ENCODE results near the gene POLDIP2.

DNA sequence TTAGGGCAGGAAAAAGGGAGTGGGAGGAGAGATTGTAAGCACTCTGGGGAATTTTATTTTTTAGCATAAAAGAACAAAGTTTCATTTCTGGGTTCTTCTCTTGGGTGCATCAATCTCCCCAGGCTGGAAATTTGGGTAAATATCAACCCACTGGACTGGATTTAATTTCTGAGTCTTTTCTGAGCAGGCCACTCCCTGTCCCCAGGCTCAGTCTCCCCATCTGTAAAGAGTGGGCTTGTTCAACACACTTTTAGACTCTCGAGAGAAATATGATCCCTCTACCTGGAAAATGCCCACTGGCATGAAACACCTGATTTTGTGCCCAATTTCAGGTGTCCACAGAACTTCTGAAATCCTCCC, 13.4 kb upstream of the POLDIP2 start:
- TF ChIP-seq, protein P1, sequence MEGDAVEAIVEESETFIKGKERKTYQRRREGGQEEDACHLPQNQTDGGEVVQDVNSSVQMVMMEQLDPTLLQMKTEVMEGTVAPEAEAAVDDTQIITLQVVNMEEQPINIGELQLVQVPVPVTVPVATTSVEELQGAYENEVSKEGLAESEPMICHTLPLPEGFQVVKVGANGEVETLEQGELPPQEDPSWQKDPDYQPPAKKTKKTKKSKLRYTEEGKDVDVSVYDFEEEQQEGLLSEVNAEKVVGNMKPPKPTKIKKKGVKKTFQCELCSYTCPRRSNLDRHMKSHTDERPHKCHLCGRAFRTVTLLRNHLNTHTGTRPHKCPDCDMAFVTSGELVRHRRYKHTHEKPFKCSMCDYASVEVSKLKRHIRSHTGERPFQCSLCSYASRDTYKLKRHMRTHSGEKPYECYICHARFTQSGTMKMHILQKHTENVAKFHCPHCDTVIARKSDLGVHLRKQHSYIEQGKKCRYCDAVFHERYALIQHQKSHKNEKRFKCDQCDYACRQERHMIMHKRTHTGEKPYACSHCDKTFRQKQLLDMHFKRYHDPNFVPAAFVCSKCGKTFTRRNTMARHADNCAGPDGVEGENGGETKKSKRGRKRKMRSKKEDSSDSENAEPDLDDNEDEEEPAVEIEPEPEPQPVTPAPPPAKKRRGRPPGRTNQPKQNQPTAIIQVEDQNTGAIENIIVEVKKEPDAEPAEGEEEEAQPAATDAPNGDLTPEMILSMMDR (IDR thresholded peaks at IDR 0.05) = no peak
- TF ChIP-seq MXI1 (IDR thresholded peaks at IDR 0.05; ENCODE audit: low read depth, low read length) (no peak), FOXM1 (IDR thresholded peaks at IDR 0.05; ENCODE audit: low read depth) (no peak), ELF1 (IDR thresholded peaks at IDR 0.05) (no peak), CHD2 (IDR thresholded peaks at IDR 0.05; ENCODE audit: low read length, partially characterized antibody) (no peak), EZH2phosphoT487 (IDR thresholded peaks at IDR 0.05; ENCODE audit: borderline replicate concordance, low read depth) (no peak), JUND (IDR thresholded peaks at IDR 0.05) (no peak), EP300 (IDR thresholded peaks at IDR 0.05; ENCODE audit: borderline replicate concordance in 1 of 2, low read depth in 1 of 2, low read length in 1 of 2) (no peak), POLR2AphosphoS5 (IDR thresholded peaks at IDR 0.05; ENCODE audit: low read depth, low read length) (no peak), TAF1 (IDR thresholded peaks at IDR 0.05; ENCODE audit: borderline replicate concordance, low read depth, low read length) (no peak), SIN3A (IDR thresholded peaks at IDR 0.05; ENCODE audit: borderline replicate concordance, low read depth, low read length) (no peak)
- TF ChIP-seq, protein P2, sequence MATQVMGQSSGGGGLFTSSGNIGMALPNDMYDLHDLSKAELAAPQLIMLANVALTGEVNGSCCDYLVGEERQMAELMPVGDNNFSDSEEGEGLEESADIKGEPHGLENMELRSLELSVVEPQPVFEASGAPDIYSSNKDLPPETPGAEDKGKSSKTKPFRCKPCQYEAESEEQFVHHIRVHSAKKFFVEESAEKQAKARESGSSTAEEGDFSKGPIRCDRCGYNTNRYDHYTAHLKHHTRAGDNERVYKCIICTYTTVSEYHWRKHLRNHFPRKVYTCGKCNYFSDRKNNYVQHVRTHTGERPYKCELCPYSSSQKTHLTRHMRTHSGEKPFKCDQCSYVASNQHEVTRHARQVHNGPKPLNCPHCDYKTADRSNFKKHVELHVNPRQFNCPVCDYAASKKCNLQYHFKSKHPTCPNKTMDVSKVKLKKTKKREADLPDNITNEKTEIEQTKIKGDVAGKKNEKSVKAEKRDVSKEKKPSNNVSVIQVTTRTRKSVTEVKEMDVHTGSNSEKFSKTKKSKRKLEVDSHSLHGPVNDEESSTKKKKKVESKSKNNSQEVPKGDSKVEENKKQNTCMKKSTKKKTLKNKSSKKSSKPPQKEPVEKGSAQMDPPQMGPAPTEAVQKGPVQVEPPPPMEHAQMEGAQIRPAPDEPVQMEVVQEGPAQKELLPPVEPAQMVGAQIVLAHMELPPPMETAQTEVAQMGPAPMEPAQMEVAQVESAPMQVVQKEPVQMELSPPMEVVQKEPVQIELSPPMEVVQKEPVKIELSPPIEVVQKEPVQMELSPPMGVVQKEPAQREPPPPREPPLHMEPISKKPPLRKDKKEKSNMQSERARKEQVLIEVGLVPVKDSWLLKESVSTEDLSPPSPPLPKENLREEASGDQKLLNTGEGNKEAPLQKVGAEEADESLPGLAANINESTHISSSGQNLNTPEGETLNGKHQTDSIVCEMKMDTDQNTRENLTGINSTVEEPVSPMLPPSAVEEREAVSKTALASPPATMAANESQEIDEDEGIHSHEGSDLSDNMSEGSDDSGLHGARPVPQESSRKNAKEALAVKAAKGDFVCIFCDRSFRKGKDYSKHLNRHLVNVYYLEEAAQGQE (IDR thresholded peaks at IDR 0.05; ENCODE audit: low read depth, low read length) = no peak
- TF ChIP-seq, protein P3, sequence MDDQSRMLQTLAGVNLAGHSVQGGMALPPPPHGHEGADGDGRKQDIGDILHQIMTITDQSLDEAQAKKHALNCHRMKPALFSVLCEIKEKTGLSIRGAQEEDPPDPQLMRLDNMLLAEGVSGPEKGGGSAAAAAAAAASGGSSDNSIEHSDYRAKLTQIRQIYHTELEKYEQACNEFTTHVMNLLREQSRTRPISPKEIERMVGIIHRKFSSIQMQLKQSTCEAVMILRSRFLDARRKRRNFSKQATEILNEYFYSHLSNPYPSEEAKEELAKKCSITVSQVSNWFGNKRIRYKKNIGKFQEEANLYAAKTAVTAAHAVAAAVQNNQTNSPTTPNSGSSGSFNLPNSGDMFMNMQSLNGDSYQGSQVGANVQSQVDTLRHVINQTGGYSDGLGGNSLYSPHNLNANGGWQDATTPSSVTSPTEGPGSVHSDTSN (IDR thresholded peaks at IDR 0.05) = no peak

Measured in SK-N-SH (cell line).